Endothelial cell of umbilical vein (primary cell): Measurements from ENCODE around the gene CPB2. TPM values are rescaled to one million over a fixed set of nuclear protein-coding genes. Genes with fewer than 3 reads are reported as not detected.

Source experiments
- BruUV-seq: library from RNA; stranded (reverse); fragments of 400-500 nt; replicated peaks from 2 replicates; lab custom pipeline; 2021; lab: Mats Ljungman, UMichigan
- CTCF ChIA-PET: fragments of 300-600, 350-600 bp; sonication (Branson Sonifier 250); formaldehyde crosslinking; loops from one replicate; lab custom pipeline; 2021; ENCODE audit warnings: antibody characterized with exemption, inconsistent platforms; lab: Charles Lee
- POLR2A ChIA-PET: fragments of 300-600, 350-600 bp; sonication (Branson Sonifier 250); formaldehyde crosslinking; loops from one replicate; lab custom pipeline; 2021; ENCODE audit warnings: antibody characterized with exemption, inconsistent platforms; lab: Charles Lee
- DNase-seq: peaks from one replicate; pipeline ENCODE4 v3.0.0-alpha.2; 2011; ENCODE audit warnings: low read depth, low spot score
- FAIRE-seq: peaks from 2 replicates; lab custom pipeline; 2011; peaks lifted over from hg19 to GRCh38; lab: Jason Lieb, UNC
- H2AFZ ChIP-seq: 2 replicates; pipeline ENCODE4 v1.6.0; 2012; ENCODE audit warnings: low read depth, low read length, control low read depth, inconsistent platforms
- H3K27ac ChIP-seq: 2 replicates; pipeline ENCODE4 v1.5.1; 2011; ENCODE audit warnings: low read depth, mild to moderate bottlenecking, control low read depth, low read length, moderate library complexity; ENCODE audit not compliant: insufficient read depth
- H3K27me3 ChIP-seq, 2 experiments: 2 replicates each; pipeline versions ENCODE4 v1.6.0 to v1.6.1; 2011; ENCODE audit warnings: low read length in 2 of 2, mixed read lengths in 1 of 2; ENCODE audit not compliant: control insufficient read depth in 2 of 2, insufficient read depth in 2 of 2
- H3K36me3 ChIP-seq, 2 experiments: 2 replicates in 1 of 2; 3 replicates in 1 of 2; pipeline ENCODE4 v1.5.1; 2011; ENCODE audit warnings: low read length in 2 of 2, mild to moderate bottlenecking in 1 of 2, moderate library complexity in 1 of 2; ENCODE audit not compliant: control insufficient read depth in 2 of 2, insufficient read depth in 2 of 2; ENCODE audit errors: extremely low read depth in 1 of 2
- H3K4me1 ChIP-seq: 3 replicates; pipeline ENCODE4 v1.5.1; 2011; ENCODE audit warnings: mild to moderate bottlenecking, low read length; ENCODE audit not compliant: control insufficient read depth, insufficient read depth; ENCODE audit errors: extremely low read depth
- H3K4me2 ChIP-seq: 2 replicates; pipeline ENCODE4 v1.6.1; 2011; ENCODE audit warnings: low read length, control low read depth, mixed read lengths; ENCODE audit not compliant: insufficient read depth
- H3K4me3 ChIP-seq, 3 experiments: fragments of 200-600 bp in 1 of 3; sonication (generic), shearing (Covaris generic) in 1 of 3; replicated peaks in 1 of 3; 2 replicates each; pipeline ENCODE4 v1.5.1; 2011 to 2016; ENCODE audit warnings: control low read depth in 3 of 3, low read length in 3 of 3, mild to moderate bottlenecking in 2 of 3, inconsistent platforms in 1 of 3, low read depth in 1 of 3, moderate library complexity in 1 of 3; ENCODE audit not compliant: insufficient read depth in 1 of 3
- H3K79me2 ChIP-seq: 2 replicates; pipeline ENCODE4 v1.6.0; 2012; ENCODE audit warnings: low read length, inconsistent platforms; ENCODE audit not compliant: control insufficient read depth, insufficient read depth
- H3K9ac ChIP-seq: replicated peaks from 2 replicates; pipeline ENCODE3; 2011; ENCODE audit warnings: low read length, control low read depth; ENCODE audit not compliant: insufficient read depth; ENCODE audit errors: extremely low read depth
- H3K9me1 ChIP-seq: replicated peaks from 3 replicates; pipeline ENCODE4 v1.6.0; 2011; ENCODE audit warnings: mild to moderate bottlenecking, low read length; ENCODE audit not compliant: control insufficient read depth, insufficient read depth; ENCODE audit errors: extremely low read depth
- H3K9me3 ChIP-seq: replicated peaks from 2 replicates; pipeline ENCODE4 v1.5.1; 2012; ENCODE audit warnings: low read length, inconsistent platforms; ENCODE audit not compliant: control insufficient read depth, insufficient read depth
- H4K20me1 ChIP-seq: replicated peaks from 2 replicates; pipeline ENCODE3; 2011; ENCODE audit warnings: mild to moderate bottlenecking, low read length; ENCODE audit not compliant: control insufficient read depth, insufficient read depth; ENCODE audit errors: extremely low read depth
- CTCF ChIP-seq, 2 donors: IDR thresholded peaks; 1 replicate in 1 of 2; 2 replicates in 1 of 2; pipeline ENCODE4 v1.5.1; 2011; ENCODE audit warnings: low read length in 2 of 2, mild to moderate bottlenecking in 2 of 2, moderate library complexity in 2 of 2, control low read depth in 1 of 2, inconsistent platforms in 1 of 2, low read depth in 1 of 2; ENCODE audit not compliant: insufficient read depth in 1 of 2; ENCODE audit errors: extremely low read depth in 1 of 2
- EZH2 ChIP-seq: IDR thresholded peaks from 2 replicates; pipeline ENCODE4 v1.6.1; 2012; ENCODE audit warnings: borderline replicate concordance, low read depth, mild to moderate bottlenecking, moderate library complexity, low read length, inconsistent platforms; ENCODE audit not compliant: severe bottlenecking
- GATA2 ChIP-seq: IDR thresholded peaks from 2 replicates; pipeline ENCODE4 v1.7.0; 2011; ENCODE audit warnings: low read depth, mild to moderate bottlenecking, moderate library complexity, mixed read lengths, low read length; ENCODE audit not compliant: insufficient read length, insufficient read depth
- JUN ChIP-seq: IDR thresholded peaks from 2 replicates; pipeline ENCODE4 v1.6.1; 2011; ENCODE audit warnings: borderline replicate concordance, low read depth; ENCODE audit not compliant: insufficient read length, insufficient read depth
- MAX ChIP-seq: IDR thresholded peaks from 2 replicates; pipeline ENCODE4 v1.6.1; 2011; ENCODE audit not compliant: insufficient read depth, insufficient read length
- POLR2A ChIP-seq: IDR thresholded peaks from 2 replicates; pipeline ENCODE4 v1.6.1; 2012; ENCODE audit warnings: low read depth, mild to moderate bottlenecking, control low read depth, low read length
- dilution Hi-C: fragments of 300-500 bp; cut with MboI; formaldehyde crosslinking; loops from one replicate; pipeline ENCODE4 v1.15.0; 2019; ENCODE audit warnings: low sequenced_read_pairs; ENCODE audit not compliant: extremely low pct_ligation_motif_present
- intact Hi-C: fragments of 100-400 bp; cut with micrococcal nuclease; formaldehyde crosslinking; loops from one replicate; pipeline ENCODE4 v1.10.0; 2022
- polyA plus RNA-seq, 4 experiments: library from polyadenylated mRNA; depleted of rRNA in 3 of 4; stranded (reverse) in 3 of 4; unstranded in 1 of 4; fragments of >200 nt; gene quantifications; 2 replicates each; pipeline versions ENCODE4 v1.2.1 to v1.2.3, GENCODE V29; 2011 to 2012; ENCODE audit warnings: missing spikeins in 1 of 4
- total RNA-seq: library from RNA; stranded (reverse); gene quantifications from 2 replicates; pipeline ENCODE4 v1.2.3, GENCODE V29; 2021

CPB2 gene
- total and polyA plus RNA-seq, 2 donors (not counting 3 experiments of a cell fraction or from before 2014, with no cell fraction given): not detected

GRCh38 chr13:46008631-46009030 lies 96.2 kb downstream of the CPB2 start:
- no peaks in the 10 kb centered on the region for H3K9me3 ChIP-seq
- BruUV-seq: no TSS peak
- no peak overlapping the region for H3K27ac ChIP-seq
- H3K79me2 ChIP-seq: no peaks in the 10 kb centered on the region
- TF ChIP-seq CTCF (IDR thresholded peaks at IDR 0.05; ENCODE audit: extremely low read depth in 1 of 2, insufficient read depth in 1 of 2, low read depth in 1 of 2, low read length in 2 of 2) (no peak), MAX (no peak), JUN (no peak), EZH2 (no peak), GATA2 (no peak), POLR2A (no peak)
- peaks cover 2% of the 10 kb centered on the region for H3K4me1 ChIP-seq
- H3K36me3 ChIP-seq: peaks cover 0 to 3% of the 10 kb centered on the region in 2 experiments
- no peak overlapping the region for H2AFZ ChIP-seq
- H3K4me2 ChIP-seq: no peak overlapping the region
- CTCF ChIA-PET: no interaction called here
- H3K9me1 ChIP-seq: no peaks in the 10 kb centered on the region
- dilution Hi-C loops (no loop called here), intact Hi-C loops (no loop called here)
- no peak for FAIRE-seq
- no peak overlapping the region for H3K9ac ChIP-seq
- H3K27me3 ChIP-seq: no peaks in the 10 kb centered on the region
- no peaks in the 10 kb centered on the region for H4K20me1 ChIP-seq
- POLR2A ChIA-PET: no interaction called here
- no peak for DNase-seq
- H3K4me3 ChIP-seq: no peak overlapping the region
